ENCODE results near the gene RRBP1.

- TF ChIP-seq, protein P1, sequence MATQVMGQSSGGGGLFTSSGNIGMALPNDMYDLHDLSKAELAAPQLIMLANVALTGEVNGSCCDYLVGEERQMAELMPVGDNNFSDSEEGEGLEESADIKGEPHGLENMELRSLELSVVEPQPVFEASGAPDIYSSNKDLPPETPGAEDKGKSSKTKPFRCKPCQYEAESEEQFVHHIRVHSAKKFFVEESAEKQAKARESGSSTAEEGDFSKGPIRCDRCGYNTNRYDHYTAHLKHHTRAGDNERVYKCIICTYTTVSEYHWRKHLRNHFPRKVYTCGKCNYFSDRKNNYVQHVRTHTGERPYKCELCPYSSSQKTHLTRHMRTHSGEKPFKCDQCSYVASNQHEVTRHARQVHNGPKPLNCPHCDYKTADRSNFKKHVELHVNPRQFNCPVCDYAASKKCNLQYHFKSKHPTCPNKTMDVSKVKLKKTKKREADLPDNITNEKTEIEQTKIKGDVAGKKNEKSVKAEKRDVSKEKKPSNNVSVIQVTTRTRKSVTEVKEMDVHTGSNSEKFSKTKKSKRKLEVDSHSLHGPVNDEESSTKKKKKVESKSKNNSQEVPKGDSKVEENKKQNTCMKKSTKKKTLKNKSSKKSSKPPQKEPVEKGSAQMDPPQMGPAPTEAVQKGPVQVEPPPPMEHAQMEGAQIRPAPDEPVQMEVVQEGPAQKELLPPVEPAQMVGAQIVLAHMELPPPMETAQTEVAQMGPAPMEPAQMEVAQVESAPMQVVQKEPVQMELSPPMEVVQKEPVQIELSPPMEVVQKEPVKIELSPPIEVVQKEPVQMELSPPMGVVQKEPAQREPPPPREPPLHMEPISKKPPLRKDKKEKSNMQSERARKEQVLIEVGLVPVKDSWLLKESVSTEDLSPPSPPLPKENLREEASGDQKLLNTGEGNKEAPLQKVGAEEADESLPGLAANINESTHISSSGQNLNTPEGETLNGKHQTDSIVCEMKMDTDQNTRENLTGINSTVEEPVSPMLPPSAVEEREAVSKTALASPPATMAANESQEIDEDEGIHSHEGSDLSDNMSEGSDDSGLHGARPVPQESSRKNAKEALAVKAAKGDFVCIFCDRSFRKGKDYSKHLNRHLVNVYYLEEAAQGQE (IDR thresholded peaks at IDR 0.05; ENCODE audit: insufficient read depth in 1 of 2, low read depth in 2 of 2, low read length in 2 of 2), result no peak
- TF ChIP-seq SIN3A (IDR thresholded peaks at IDR 0.05; ENCODE audit: borderline replicate concordance, insufficient read depth, low read length), result no peak
- no peak for TF ChIP-seq POLR2AphosphoS5 (IDR thresholded peaks at IDR 0.05; ENCODE audit: low read depth, low read length)
- no peak for TF ChIP-seq TAF1 (IDR thresholded peaks at IDR 0.05; ENCODE audit: borderline replicate concordance, insufficient read depth, low read length)
- no peak for TF ChIP-seq FOXP2 (optimal IDR thresholded peaks at IDR 0.05; ENCODE audit: borderline replicate concordance, extremely low read depth, extremely low read length, insufficient read depth)
Observed at GRCh38 chr20:17601957-17602356, 80.1 kb downstream of the RRBP1 start.
